ENCODE data around the gene MITF. TPM values are rescaled to one million over a fixed set of nuclear protein-coding genes. Genes with fewer than 3 reads are reported as not detected.

Gene MITF
- total RNA-seq, 1 donor from 2014 or later, result 0.25 TPM

GRCh38 chr3:69718866-69719586 lies 20.2 kb upstream of the MITF start:
- Mint-ChIP-seq H3K4me3 (ENCODE audit: unreplicated experiment) (no peak overlapping the region), H3K4me1 (ENCODE audit: low read depth, unreplicated experiment) (no peaks in the 10 kb centered on the region), H3K27me3 (ENCODE audit: unreplicated experiment) (peaks cover 1% of the 10 kb centered on the region), H3K9me3 (ENCODE audit: unreplicated experiment) (no peaks in the 10 kb centered on the region), H3K27ac (ENCODE audit: unreplicated experiment) (no peak overlapping the region), H3K36me3 (ENCODE audit: unreplicated experiment) (no peaks in the 10 kb centered on the region)
- TF ChIP-seq CTCF (IDR thresholded peaks at IDR 0.05; ENCODE audit: partially characterized antibody, unreplicated experiment), result no peak
- no peak for DNase-seq

GRCh38 chr3:69719587-69720122 lies 19.6 kb upstream of the MITF start:
- no peaks in the 10 kb centered on the region for H3K9me3 Mint-ChIP-seq (ENCODE audit: unreplicated experiment)
- TF ChIP-seq CTCF (IDR thresholded peaks at IDR 0.05; ENCODE audit: partially characterized antibody, unreplicated experiment), result no peak
- H3K4me1 Mint-ChIP-seq (ENCODE audit: low read depth, unreplicated experiment), result no peaks in the 10 kb centered on the region
- H3K27me3 Mint-ChIP-seq (ENCODE audit: unreplicated experiment), result peaks cover 1% of the 10 kb centered on the region
- no peak overlapping the region for H3K27ac Mint-ChIP-seq (ENCODE audit: unreplicated experiment)
- DNase-seq, result no peak
- no peak overlapping the region for H3K4me3 Mint-ChIP-seq (ENCODE audit: unreplicated experiment)
- H3K36me3 Mint-ChIP-seq (ENCODE audit: unreplicated experiment), result no peaks in the 10 kb centered on the region

GRCh38 chr3:69720824-69721223 lies 18.4 kb upstream of the MITF start:
- no peaks in the 10 kb centered on the region for H3K27me3 Mint-ChIP-seq (ENCODE audit: unreplicated experiment)
- no peaks in the 10 kb centered on the region for H3K36me3 Mint-ChIP-seq (ENCODE audit: unreplicated experiment)
- DNase-seq, result no peak
- no peaks in the 10 kb centered on the region for H3K4me1 Mint-ChIP-seq (ENCODE audit: low read depth, unreplicated experiment)
- no peaks in the 10 kb centered on the region for H3K9me3 Mint-ChIP-seq (ENCODE audit: unreplicated experiment)
- H3K27ac Mint-ChIP-seq (ENCODE audit: unreplicated experiment), result no peak overlapping the region
- no peak for TF ChIP-seq CTCF (IDR thresholded peaks at IDR 0.05; ENCODE audit: partially characterized antibody, unreplicated experiment)
- H3K4me3 Mint-ChIP-seq (ENCODE audit: unreplicated experiment), result no peak overlapping the region

GRCh38 chr3:69723389-69723788 lies 15.9 kb upstream of the MITF start:
- H3K27me3 Mint-ChIP-seq (ENCODE audit: unreplicated experiment), result no peaks in the 10 kb centered on the region
- DNase-seq, result no peak
- no peaks in the 10 kb centered on the region for H3K9me3 Mint-ChIP-seq (ENCODE audit: unreplicated experiment)

More at GRCh38 chr3:69723389-69723788, 15.9 kb upstream of the MITF start:
- Mint-ChIP-seq H3K36me3 (ENCODE audit: unreplicated experiment) (no peaks in the 10 kb centered on the region), H3K4me1 (ENCODE audit: low read depth, unreplicated experiment) (no peaks in the 10 kb centered on the region), H3K27ac (ENCODE audit: unreplicated experiment) (no peak overlapping the region), H3K4me3 (ENCODE audit: unreplicated experiment) (no peak overlapping the region)
- no peak for TF ChIP-seq CTCF (IDR thresholded peaks at IDR 0.05; ENCODE audit: partially characterized antibody, unreplicated experiment)
